DMS53 treated with DMSO at 0.1 percent for 48 hours (cell line): ENCODE measurements around the gene CXXC5.
A peak's percentile ranks its signal among the peaks of the same experiment; 100 is the strongest.

Source experiments
- DNase-seq: peaks from one replicate; lab custom pipeline; 2025; ENCODE audit not compliant: unreplicated experiment; lab: John Stamatoyannopoulos, UW

Gene CXXC5

GRCh38 chr5:139638090-139638735 lies 9.9 kb upstream of the CXXC5 start:
- DNase-seq, result peak; percentile 86

GRCh38 chr5:139638736-139639618 lies 9.2 kb upstream of the CXXC5 start:
- DNase-seq, result no peak

- no peak for DNase-seq
These were observed 8.3 kb upstream of the CXXC5 start for GRCh38 chr5:139639619-139640380.

GRCh38 chr5:139640421-139641115 lies 7.6 kb upstream of the CXXC5 start:
- DNase-seq, result no peak

GRCh38 chr5:139641116-139642080 lies 6.8 kb upstream of the CXXC5 start:
- no peak for DNase-seq

- no peak for DNase-seq
These were observed 5.9 kb upstream of the CXXC5 start for GRCh38 chr5:139642213-139642612.

- peak; percentile 84 for DNase-seq
These were observed 5.0 kb upstream of the CXXC5 start for GRCh38 chr5:139642891-139643871.

GRCh38 chr5:139644001-139644456 lies 4.1 kb upstream of the CXXC5 start:
- no peak for DNase-seq

GRCh38 chr5:139644646-139645429 lies 3.3 kb upstream of the CXXC5 start:
- DNase-seq, result no peak

GRCh38 chr5:139645430-139645871 lies 2.7 kb upstream of the CXXC5 start:
- no peak for DNase-seq

- DNase-seq, result no peak
These were observed 2.0 kb upstream of the CXXC5 start for GRCh38 chr5:139646111-139646510.

- DNase-seq, result no peak
These were observed 1.1 kb upstream of the CXXC5 start for GRCh38 chr5:139646912-139647505.

GRCh38 chr5:139647506-139648204 lies 494 bp upstream of the CXXC5 start:
- no peak for DNase-seq

- DNase-seq, result no peak
These were observed 1.2 kb downstream of the CXXC5 start for GRCh38 chr5:139649082-139649991.

- DNase-seq, result no peak
These were observed 2.0 kb downstream of the CXXC5 start for GRCh38 chr5:139650031-139650688.
